ENCODE data around the gene GEMIN7.

Gene GEMIN7

GRCh38 chr19:45087531-45087930 lies 8.5 kb downstream of the GEMIN7 start:
- peaks cover 7% of the 10 kb centered on the region for H3K36me3 ChIP-seq (ENCODE audit: control insufficient read depth, insufficient read depth, low read length)
- peaks cover 8% of the 10 kb centered on the region for H3K4me1 ChIP-seq (ENCODE audit: control insufficient read depth, insufficient read depth, low read length)
- no peaks in the 10 kb centered on the region for H3K27me3 ChIP-seq (ENCODE audit: control insufficient read depth, insufficient read depth, low read length, poor library complexity, severe bottlenecking)
- H3K4me3 ChIP-seq (ENCODE audit: insufficient read depth, low read depth, low read length) = no peak overlapping the region
- WGBS, 2 experiments = 95 to 96% methylated on average over 11 of the region's 11 CpGs
- H3K27ac ChIP-seq (ENCODE audit: insufficient read depth, low read depth, low read length, poor library complexity, severe bottlenecking) = no peak overlapping the region
- no peaks in the 10 kb centered on the region for H3K9me3 ChIP-seq (ENCODE audit: control insufficient read depth, low read length)

DNA sequence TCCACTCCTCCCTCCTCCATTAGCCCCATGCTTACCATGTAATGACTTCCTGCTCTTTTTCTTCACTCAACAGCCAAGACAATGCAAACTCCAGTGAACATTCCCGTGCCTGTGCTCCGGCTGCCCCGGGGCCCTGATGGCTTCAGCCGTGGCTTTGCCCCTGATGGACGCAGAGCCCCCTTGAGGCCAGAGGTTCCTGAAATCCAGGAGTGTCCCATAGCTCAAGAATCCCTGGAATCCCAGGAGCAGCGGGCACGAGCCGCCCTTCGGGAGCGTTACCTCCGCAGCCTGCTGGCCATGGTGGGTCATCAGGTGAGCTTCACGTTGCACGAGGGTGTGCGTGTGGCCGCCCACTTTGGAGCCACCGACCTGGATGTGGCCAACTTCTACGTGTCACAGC lies 11.0 kb downstream of the GEMIN7 start:
- H3K4me3 ChIP-seq (ENCODE audit: insufficient read depth, low read depth, low read length) = no peak overlapping the region
- no peak overlapping the region for H3K27ac ChIP-seq (ENCODE audit: insufficient read depth, low read depth, low read length, poor library complexity, severe bottlenecking)
- H3K27me3 ChIP-seq (ENCODE audit: control insufficient read depth, insufficient read depth, low read length, poor library complexity, severe bottlenecking) = no peaks in the 10 kb centered on the region
- H3K4me1 ChIP-seq (ENCODE audit: control insufficient read depth, insufficient read depth, low read length) = peaks cover 17% of the 10 kb centered on the region
- WGBS, 2 experiments = 94% methylated on average over 17 of the region's 17 CpGs
- H3K9me3 ChIP-seq (ENCODE audit: control insufficient read depth, low read length) = no peaks in the 10 kb centered on the region
- peaks cover 7% of the 10 kb centered on the region for H3K36me3 ChIP-seq (ENCODE audit: control insufficient read depth, insufficient read depth, low read length)

DNA sequence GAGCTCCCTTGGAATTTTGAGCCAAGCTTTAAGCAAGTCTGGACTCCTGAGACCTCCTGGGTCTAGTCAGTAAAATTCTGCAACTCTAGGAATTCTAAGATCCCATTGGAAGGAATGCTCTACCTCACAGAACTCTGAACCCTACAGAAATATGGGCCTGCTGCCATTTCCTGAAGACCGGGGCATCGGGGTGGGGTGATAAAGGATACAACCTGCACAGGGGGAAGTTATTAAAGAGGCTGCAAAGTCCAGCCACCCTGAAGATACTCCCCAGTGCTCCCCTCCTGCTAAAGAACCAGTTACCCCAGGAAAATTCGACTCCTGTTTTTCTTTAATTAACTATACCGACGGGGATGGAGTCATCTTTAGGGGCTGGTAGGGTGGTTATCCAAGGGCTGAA lies 11.5 kb downstream of the GEMIN7 start:
- peak overlapping the region; percentile 23 for H3K4me3 ChIP-seq (ENCODE audit: insufficient read depth, low read depth, low read length)

DNA sequence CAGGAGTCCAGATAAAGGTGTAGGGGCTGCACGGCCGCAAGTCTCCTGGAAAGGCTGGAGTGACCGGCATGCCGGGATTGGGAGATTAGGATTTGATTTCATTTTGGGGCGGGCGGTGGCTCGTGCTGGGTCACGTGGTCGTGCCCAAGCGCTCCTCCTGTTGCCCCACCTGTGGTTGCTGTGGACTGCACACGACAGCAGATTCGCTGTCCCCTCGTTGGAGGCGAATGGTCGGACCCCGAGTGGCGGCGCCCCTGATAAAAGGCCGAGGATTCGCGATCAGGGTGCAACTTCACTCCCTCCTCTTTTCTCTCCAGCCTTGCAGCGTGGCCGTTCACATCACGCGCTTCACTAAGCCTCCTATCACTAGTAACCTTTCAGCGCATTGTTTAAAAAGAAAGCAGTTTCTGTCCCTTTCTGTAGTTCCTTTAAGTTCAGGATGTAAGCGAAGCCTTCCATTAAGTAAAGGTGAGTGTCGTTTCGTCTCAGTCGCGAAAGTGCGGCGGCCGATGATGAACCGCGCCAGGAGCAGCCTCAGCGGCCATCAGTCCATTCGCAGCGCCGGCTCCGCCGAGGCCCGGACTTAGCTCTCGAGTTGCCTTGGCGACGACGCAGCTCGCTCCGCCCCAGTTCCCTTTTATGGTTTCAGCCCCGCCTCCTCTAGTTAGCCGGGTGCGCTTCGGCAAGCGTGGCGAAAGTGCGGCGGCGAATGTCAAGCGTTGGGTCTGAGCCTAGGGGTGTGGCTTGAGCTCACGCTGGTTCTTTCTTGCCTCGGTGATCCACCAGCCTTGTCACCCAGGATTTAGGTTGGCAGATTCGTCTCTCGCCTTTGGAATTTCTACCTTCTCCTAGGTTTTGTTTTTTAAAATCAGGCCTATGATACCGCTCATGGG lies 12.2 kb downstream of the GEMIN7 start:
- Histone ChIP-seq H3K36me3 (ENCODE audit: control insufficient read depth, insufficient read depth, low read length) (peaks cover 7% of the 10 kb centered on the region), H3K4me1 (ENCODE audit: control insufficient read depth, insufficient read depth, low read length) (peaks cover 17% of the 10 kb centered on the region)
- 42% methylated on average over 63 to 64 of the region's 64 CpGs for WGBS, 2 experiments

More for the DNA sequence above, 11.5 kb downstream of the GEMIN7 start:
- H3K36me3 ChIP-seq (ENCODE audit: control insufficient read depth, insufficient read depth, low read length) = peaks cover 7% of the 10 kb centered on the region
- peaks cover 17% of the 10 kb centered on the region for H3K4me1 ChIP-seq (ENCODE audit: control insufficient read depth, insufficient read depth, low read length)
- no peak overlapping the region for H3K27ac ChIP-seq (ENCODE audit: insufficient read depth, low read depth, low read length, poor library complexity, severe bottlenecking)
- no peaks in the 10 kb centered on the region for H3K9me3 ChIP-seq (ENCODE audit: control insufficient read depth, low read length)
- WGBS, 2 experiments = 95 to 99% methylated on average over 5 of the region's 5 CpGs
- H3K27me3 ChIP-seq (ENCODE audit: control insufficient read depth, insufficient read depth, low read length, poor library complexity, severe bottlenecking) = no peaks in the 10 kb centered on the region

DNA sequence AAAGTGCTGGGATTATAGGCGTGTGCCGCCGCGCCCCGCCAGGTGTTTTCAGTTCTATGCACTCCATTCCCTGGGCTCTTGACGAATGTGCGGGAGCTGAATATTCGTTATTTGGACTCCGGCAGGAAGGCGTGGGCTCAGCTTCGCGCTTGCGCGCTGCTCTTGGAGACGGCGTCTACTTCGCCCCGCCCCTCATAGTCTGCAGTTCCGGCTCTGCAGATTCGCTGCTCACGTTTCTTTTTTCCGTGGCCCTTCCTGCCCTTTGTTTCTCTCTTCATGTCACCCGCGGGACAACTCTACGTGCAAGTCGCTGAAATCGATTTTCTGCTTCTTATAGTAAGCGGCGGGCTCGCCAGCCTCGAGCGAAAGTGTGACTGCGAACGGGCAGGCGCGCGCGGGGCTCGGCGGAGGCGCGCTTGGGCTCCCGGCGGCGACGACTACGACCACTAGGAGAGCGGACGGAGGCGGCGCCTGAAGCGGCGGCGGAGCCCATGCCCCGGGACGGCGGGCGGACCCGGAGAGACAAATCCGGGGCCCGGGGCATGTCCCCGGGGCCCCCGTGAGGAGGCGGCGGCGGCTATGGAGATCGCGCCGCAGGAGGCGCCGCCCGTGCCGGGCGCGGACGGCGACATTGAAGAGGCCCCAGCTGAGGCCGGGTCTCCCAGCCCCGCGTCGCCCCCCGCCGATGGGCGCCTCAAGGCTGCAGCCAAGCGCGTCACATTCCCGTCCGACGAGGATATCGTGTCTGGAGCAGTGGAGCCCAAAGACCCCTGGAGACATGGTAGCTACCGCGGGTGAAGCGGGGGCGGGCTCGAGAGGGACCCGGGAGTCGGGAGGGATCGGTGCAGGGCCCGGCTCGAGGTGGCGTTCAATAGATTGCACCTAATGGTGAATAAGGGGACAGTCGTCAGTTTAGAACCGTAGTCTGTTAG lies 14.0 kb downstream of the GEMIN7 start, which contains the start of gene PPP1R37:
PPP1R37 (plus strand) TSS at position 433 of the 932 bp plus-strand sequence; CDS start at position 580, 147 bp downstream.
- no peaks in the 10 kb centered on the region for H3K27me3 ChIP-seq (ENCODE audit: control insufficient read depth, insufficient read depth, low read length, poor library complexity, severe bottlenecking)
- 0% methylated on average over 103 of the region's 103 CpGs for WGBS, 2 experiments
- peak within 1 kb of the TSS; percentile 99 for H3K4me3 ChIP-seq (ENCODE audit: insufficient read depth, low read depth, low read length)
- no peaks in the 10 kb centered on the region for H3K9me3 ChIP-seq (ENCODE audit: control insufficient read depth, low read length)
- H3K27ac ChIP-seq (ENCODE audit: insufficient read depth, low read depth, low read length, poor library complexity, severe bottlenecking) = peak within 1 kb of the TSS; percentile 97
- peaks cover 7% of the 10 kb centered on the region for H3K36me3 ChIP-seq (ENCODE audit: control insufficient read depth, insufficient read depth, low read length)
- peaks cover 22% of the 10 kb centered on the region for H3K4me1 ChIP-seq (ENCODE audit: control insufficient read depth, insufficient read depth, low read length)

More for the DNA sequence above, 12.2 kb downstream of the GEMIN7 start:
- no peaks in the 10 kb centered on the region for H3K9me3 ChIP-seq (ENCODE audit: control insufficient read depth, low read length)
- no peaks in the 10 kb centered on the region for H3K27me3 ChIP-seq (ENCODE audit: control insufficient read depth, insufficient read depth, low read length, poor library complexity, severe bottlenecking)
- H3K27ac ChIP-seq (ENCODE audit: insufficient read depth, low read depth, low read length, poor library complexity, severe bottlenecking) = peak overlapping the region; percentile 80
- peak overlapping the region; percentile 99 for H3K4me3 ChIP-seq (ENCODE audit: insufficient read depth, low read depth, low read length)

- WGBS, 2 experiments = 86 to 88% methylated on average over 9 of the region's 9 CpGs
- no peak overlapping the region for H3K27ac ChIP-seq (ENCODE audit: insufficient read depth, low read depth, low read length, poor library complexity, severe bottlenecking)
- H3K9me3 ChIP-seq (ENCODE audit: control insufficient read depth, low read length) = no peaks in the 10 kb centered on the region
- peak overlapping the region; percentile 99 for H3K4me3 ChIP-seq (ENCODE audit: insufficient read depth, low read depth, low read length)
- peaks cover 4% of the 10 kb centered on the region for H3K36me3 ChIP-seq (ENCODE audit: control insufficient read depth, insufficient read depth, low read length)
- peaks cover 33% of the 10 kb centered on the region for H3K4me1 ChIP-seq (ENCODE audit: control insufficient read depth, insufficient read depth, low read length)
- H3K27me3 ChIP-seq (ENCODE audit: control insufficient read depth, insufficient read depth, low read length, poor library complexity, severe bottlenecking) = no peaks in the 10 kb centered on the region
These were observed 15.1 kb downstream of the GEMIN7 start for GRCh38 chr19:45094137-45094536.

GRCh38 chr19:45094707-45095106 lies 15.6 kb downstream of the GEMIN7 start:
- H3K9me3 ChIP-seq (ENCODE audit: control insufficient read depth, low read length) = no peaks in the 10 kb centered on the region
- H3K27me3 ChIP-seq (ENCODE audit: control insufficient read depth, insufficient read depth, low read length, poor library complexity, severe bottlenecking) = no peaks in the 10 kb centered on the region
- H3K4me1 ChIP-seq (ENCODE audit: control insufficient read depth, insufficient read depth, low read length) = peaks cover 39% of the 10 kb centered on the region
- WGBS, 2 experiments = 95 to 97% methylated on average over 5 of the region's 5 CpGs
- H3K4me3 ChIP-seq (ENCODE audit: insufficient read depth, low read depth, low read length) = no peak overlapping the region
- no peak overlapping the region for H3K27ac ChIP-seq (ENCODE audit: insufficient read depth, low read depth, low read length, poor library complexity, severe bottlenecking)
- H3K36me3 ChIP-seq (ENCODE audit: control insufficient read depth, insufficient read depth, low read length) = peaks cover 4% of the 10 kb centered on the region

DNA sequence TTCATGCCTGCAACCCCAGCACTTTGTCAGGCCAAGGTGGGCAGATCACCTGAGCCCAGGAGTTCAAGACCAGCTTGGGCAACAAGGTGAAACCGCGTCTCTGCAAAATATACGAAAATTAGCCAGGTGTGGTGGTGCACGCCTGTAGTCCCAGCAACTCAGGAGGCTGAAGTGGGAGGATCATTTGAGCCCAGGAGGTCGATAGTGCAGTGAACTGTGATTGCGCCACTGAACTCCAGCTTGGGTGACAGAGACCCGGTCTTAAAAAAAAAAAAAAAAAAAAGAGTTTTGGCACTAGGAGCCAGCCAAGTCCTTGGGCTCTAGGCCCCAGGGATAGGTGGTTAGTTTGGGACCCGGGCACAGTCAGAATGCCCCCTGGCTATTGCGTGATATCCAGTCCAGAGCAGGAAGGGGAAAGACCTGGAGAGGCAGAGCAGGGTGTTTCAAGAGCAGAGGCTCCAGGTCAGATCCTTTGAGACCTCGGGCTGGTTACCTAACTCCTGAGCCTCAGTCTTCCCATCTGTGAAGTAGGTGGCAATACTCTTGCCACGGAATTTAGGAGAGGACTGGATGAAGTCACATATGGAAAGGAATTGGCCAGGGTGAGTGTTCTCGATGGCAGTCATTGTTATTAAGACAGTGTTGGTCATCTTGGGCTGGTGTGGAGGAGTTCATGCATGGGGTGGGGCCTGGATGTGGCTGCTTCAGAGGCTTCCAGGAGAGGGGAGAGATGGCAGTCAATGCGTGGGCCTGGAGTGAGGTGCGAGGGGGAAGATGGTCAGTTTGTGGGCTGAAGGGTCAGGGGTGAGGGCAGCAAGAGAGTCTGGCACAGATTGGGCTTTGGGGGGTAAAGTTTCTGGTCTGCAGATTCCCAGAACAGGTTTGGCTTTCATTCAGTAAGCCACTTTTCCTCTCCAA lies 16.7 kb downstream of the GEMIN7 start:
- no peaks in the 10 kb centered on the region for H3K36me3 ChIP-seq (ENCODE audit: control insufficient read depth, insufficient read depth, low read length)
- H3K4me3 ChIP-seq (ENCODE audit: insufficient read depth, low read depth, low read length) = no peak overlapping the region
- peaks cover 45% of the 10 kb centered on the region for H3K4me1 ChIP-seq (ENCODE audit: control insufficient read depth, insufficient read depth, low read length)
- H3K27ac ChIP-seq (ENCODE audit: insufficient read depth, low read depth, low read length, poor library complexity, severe bottlenecking) = no peak overlapping the region
- H3K27me3 ChIP-seq (ENCODE audit: control insufficient read depth, insufficient read depth, low read length, poor library complexity, severe bottlenecking) = no peaks in the 10 kb centered on the region
- H3K9me3 ChIP-seq (ENCODE audit: control insufficient read depth, low read length) = no peaks in the 10 kb centered on the region
- WGBS, 2 experiments = 93 to 94% methylated on average over 14 of the region's 14 CpGs

DNA sequence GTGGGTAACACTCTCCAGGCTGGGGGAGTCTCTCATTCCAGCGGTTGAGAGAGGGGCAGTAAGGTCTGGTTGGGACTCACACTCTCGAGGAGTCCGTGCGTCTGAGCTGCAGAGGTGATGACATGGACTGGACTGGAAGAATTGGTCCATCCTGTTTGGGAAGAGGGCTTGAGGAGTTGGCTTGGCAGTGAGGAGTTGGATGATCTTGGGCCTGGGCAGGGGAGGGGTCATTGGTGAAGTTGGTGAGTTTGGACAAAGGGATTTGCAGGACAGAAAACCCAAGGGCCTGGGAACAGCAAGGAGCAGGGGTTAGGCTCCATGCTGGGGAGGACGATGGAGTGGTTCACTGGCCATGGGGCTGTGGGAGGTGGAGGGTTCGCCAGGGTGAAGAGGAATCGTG lies 17.6 kb downstream of the GEMIN7 start:
- H3K4me1 ChIP-seq (ENCODE audit: control insufficient read depth, insufficient read depth, low read length) = peaks cover 42% of the 10 kb centered on the region
- H3K4me3 ChIP-seq (ENCODE audit: insufficient read depth, low read depth, low read length) = no peak overlapping the region
- WGBS, 2 experiments = 90 to 93% methylated on average over 7 of the region's 7 CpGs

More for the DNA sequence above, 17.6 kb downstream of the GEMIN7 start:
- H3K36me3 ChIP-seq (ENCODE audit: control insufficient read depth, insufficient read depth, low read length) = no peaks in the 10 kb centered on the region
- H3K27me3 ChIP-seq (ENCODE audit: control insufficient read depth, insufficient read depth, low read length, poor library complexity, severe bottlenecking) = no peaks in the 10 kb centered on the region
- H3K9me3 ChIP-seq (ENCODE audit: control insufficient read depth, low read length) = no peaks in the 10 kb centered on the region
- H3K27ac ChIP-seq (ENCODE audit: insufficient read depth, low read depth, low read length, poor library complexity, severe bottlenecking) = no peak overlapping the region
